Karpas-422 (cell line): ENCODE results near the gene GPC5. TPM values are rescaled to one million over a fixed set of nuclear protein-coding genes. Genes with fewer than 3 reads are reported as not detected.
"Not testable (repeated sequence)": the region's sequence is repeated elsewhere in the genome, so short reads cannot be mapped to it uniquely, and the experiment has no call there.

Experiments used
- DNase-seq: peaks from one replicate; pipeline ENCODE4 v3.0.0-alpha.2; 2015
- H2AFZ ChIP-seq: fragments of 200-600 bp; sonication (generic); 2 replicates; pipeline ENCODE4 v1.6.1; 2014; ENCODE audit warnings: antibody characterized with exemption, low read length, mixed read lengths
- H3K27ac ChIP-seq: fragments of 200-600 bp; sonication (generic); 2 replicates; pipeline ENCODE4 v1.5.1; 2014; ENCODE audit warnings: mild to moderate bottlenecking, low read length, moderate library complexity
- H3K27me3 ChIP-seq: fragments of 200-600 bp; sonication (generic); 2 replicates; pipeline ENCODE4 v1.6.1; 2014; ENCODE audit warnings: low read length, mixed read lengths
- H3K36me3 ChIP-seq: fragments of 200-600 bp; sonication (generic); 2 replicates; pipeline ENCODE4 v1.6.1; 2014; ENCODE audit warnings: low read length, mixed read lengths; ENCODE audit not compliant: insufficient read depth
- H3K4me1 ChIP-seq: fragments of 200-600 bp; sonication (generic); 2 replicates; pipeline ENCODE4 v1.6.1; 2014; ENCODE audit warnings: mild to moderate bottlenecking, low read length, mixed read lengths
- H3K4me2 ChIP-seq: fragments of 200-600 bp; sonication (generic); 2 replicates; pipeline ENCODE4 v1.6.1; 2014; ENCODE audit warnings: low read length, low read depth, mild to moderate bottlenecking; ENCODE audit not compliant: poor library complexity, severe bottlenecking
- H3K4me3 ChIP-seq: fragments of 200-600 bp; sonication (generic); 2 replicates; pipeline ENCODE4 v1.5.1; 2014; ENCODE audit warnings: mild to moderate bottlenecking, antibody characterized with exemption, low read length, mixed read lengths
- H3K79me2 ChIP-seq: fragments of 200-600 bp; sonication (generic); 2 replicates; pipeline ENCODE4 v1.6.1; 2014; ENCODE audit warnings: mild to moderate bottlenecking, low read length, mixed read lengths
- H3K9ac ChIP-seq: fragments of 200-600 bp; sonication (generic); 2 replicates; pipeline ENCODE4 v1.6.0; 2014; ENCODE audit warnings: low read length
- H3K9me2 ChIP-seq: fragments of 200-600 bp; sonication (generic), shearing (Covaris generic); replicated peaks from 2 replicates; pipeline ENCODE4 v1.6.0; 2014; ENCODE audit warnings: mild to moderate bottlenecking, low read length, moderate library complexity; ENCODE audit not compliant: insufficient read depth
- H3K9me3 ChIP-seq: fragments of 300-700, 200-600 bp; sonication (generic); 2 replicates; pipeline ENCODE4 v1.6.1; 2014; ENCODE audit warnings: low read length, mixed read lengths
- H4K20me1 ChIP-seq: fragments of 200-600 bp; sonication (generic); 2 replicates; pipeline ENCODE4 v1.6.1; 2014; ENCODE audit warnings: mild to moderate bottlenecking, antibody characterized with exemption, low read length, low read depth; ENCODE audit not compliant: insufficient read depth
- total RNA-seq: library from RNA; depleted of rRNA; stranded (reverse); fragments of >200 nt; shearing (Covaris generic); gene quantifications from 2 replicates; pipeline ENCODE4 v1.2.3, GENCODE V29; 2014; ENCODE audit warnings: low replicate concordance

Gene GPC5
- total RNA-seq, 1 experiment from 2014 or later: not detected

DNA sequence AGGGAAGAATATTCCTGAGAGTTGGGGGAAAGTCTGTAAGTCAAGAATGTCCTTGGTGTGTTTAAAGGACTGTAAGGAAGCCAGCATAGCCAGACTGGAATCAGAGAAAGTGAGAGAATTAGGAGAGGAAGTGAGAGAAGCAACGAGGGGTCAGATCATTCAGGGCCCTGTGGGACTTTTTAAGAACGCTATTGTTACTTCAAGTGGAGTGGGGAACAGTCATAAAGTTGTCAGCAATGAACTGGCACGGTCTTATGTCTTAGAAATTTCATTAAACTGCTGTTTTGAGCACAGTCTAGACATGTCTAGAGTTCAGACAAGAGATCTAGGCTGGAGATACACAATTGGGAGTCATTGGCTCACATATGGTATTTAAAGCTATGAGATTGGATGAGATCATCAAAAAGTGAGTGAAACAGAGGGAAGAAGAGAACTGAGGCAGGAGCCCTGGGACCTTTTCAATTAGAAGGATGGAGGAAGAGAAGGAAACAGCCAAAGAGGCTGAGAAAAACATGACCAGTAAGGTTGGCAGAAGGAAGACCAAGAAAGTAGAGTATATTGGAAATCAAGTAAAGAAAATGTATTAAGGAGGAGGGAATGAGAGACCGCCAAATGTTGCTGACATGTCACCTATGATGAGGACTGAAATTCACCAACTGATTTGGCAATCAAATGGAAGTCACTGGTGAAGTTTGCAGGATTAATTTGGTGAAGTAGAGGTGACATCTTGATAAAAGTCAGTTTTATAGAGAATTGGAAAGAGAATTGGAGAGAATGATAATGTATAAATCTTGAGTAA lies 263.5 kb downstream of the GPC5 start:
- Histone ChIP-seq H3K27me3 (no peaks in the 10 kb centered on the region), H3K9ac (no peak overlapping the region), H3K9me2 (no peaks in the 10 kb centered on the region), H3K4me2 (no peak overlapping the region), H3K9me3 (no peaks in the 10 kb centered on the region), H3K4me1 (no peaks in the 10 kb centered on the region), H2AFZ (no peak overlapping the region), H3K79me2 (no peaks in the 10 kb centered on the region), H3K27ac (no peak overlapping the region), H3K36me3 (no peaks in the 10 kb centered on the region), H3K4me3 (no peak overlapping the region), H4K20me1 (no peaks in the 10 kb centered on the region)
- no peak for DNase-seq

DNA sequence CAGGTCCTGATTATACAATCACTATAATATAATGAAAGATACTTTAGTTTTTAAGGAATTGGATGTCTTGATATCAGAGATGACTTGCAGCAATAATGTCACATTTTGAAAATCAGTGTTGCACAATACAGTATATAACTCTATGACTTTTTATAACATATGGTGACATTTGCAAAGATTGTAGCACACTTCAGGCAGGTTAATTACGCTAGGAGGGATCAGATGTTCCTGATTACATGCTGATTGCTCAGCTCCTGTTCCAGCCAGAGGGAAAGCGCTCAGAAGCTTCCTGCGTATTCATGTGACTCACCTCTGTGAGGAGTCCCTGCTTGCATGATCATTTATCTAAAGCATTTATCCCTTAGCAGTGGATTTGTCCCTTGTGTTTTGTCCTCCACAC lies 265.6 kb downstream of the GPC5 start:
- Histone ChIP-seq H4K20me1 (no peaks in the 10 kb centered on the region), H3K9me2 (no peaks in the 10 kb centered on the region), H3K9ac (no peak overlapping the region), H3K36me3 (no peaks in the 10 kb centered on the region), H3K4me1 (no peaks in the 10 kb centered on the region), H3K9me3 (no peaks in the 10 kb centered on the region), H3K79me2 (no peaks in the 10 kb centered on the region), H3K27ac (no peak overlapping the region), H3K4me3 (no peak overlapping the region), H2AFZ (no peak overlapping the region), H3K27me3 (no peaks in the 10 kb centered on the region), H3K4me2 (no peak overlapping the region)
- no peak for DNase-seq

DNA sequence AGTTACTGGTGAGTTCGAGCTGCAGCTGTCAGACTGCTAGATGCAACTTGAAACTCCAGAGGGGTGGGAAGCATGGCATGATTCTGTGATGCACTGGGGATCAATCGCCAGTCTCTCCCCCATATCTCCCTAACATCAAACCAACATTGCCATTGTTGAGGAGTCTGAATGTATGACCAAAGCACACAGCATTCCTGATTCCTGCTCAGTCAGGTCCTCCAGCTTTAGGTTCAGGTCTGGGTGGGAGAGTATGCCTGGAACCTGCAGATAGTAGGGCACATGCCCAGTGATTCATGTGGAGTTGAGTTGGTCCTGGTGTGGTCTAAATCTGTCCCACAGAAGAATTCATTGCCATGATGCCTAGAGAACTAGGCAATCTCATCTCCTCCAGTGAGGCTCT lies 269.1 kb downstream of the GPC5 start:
- Histone ChIP-seq H3K9me3 (no peaks in the 10 kb centered on the region), H3K4me1 (no peaks in the 10 kb centered on the region), H3K79me2 (no peaks in the 10 kb centered on the region), H3K9ac (no peak overlapping the region), H4K20me1 (no peaks in the 10 kb centered on the region), H3K9me2 (no peaks in the 10 kb centered on the region; the same call in 1 of the 2 replicates), H3K27me3 (no peaks in the 10 kb centered on the region), H3K4me3 (no peak overlapping the region), H2AFZ (no peak overlapping the region), H3K4me2 (no peak overlapping the region), H3K27ac (no peak overlapping the region), H3K36me3 (no peaks in the 10 kb centered on the region)
- DNase-seq: no peak

DNA sequence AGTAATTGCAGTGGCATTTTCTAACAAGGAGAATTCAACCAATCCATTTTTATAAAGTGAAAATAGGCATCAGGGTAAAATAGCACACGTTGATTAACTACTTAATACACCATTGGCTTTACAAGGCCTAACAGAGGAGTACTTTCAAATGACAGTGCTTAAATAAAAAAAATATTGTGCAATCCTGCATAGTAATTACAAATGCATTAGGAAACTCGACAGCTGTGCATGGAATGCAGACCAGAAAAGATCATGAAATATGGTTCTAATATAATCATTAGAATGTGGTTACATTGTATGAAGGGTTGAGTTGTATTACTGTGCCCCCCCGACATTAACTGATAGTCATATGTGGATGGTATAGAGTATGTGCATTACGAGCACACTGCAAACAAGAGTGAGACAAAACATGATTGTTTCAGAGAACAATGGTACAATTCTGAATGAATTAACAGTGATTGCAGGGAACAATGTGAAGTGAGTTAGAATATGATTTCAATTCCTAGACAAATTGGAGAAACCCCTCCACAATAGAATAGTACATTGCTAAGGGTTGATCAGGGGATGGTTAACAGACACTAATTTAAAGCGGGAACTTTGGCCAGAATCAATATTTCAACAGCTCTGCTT lies 270.6 kb downstream of the GPC5 start:
- Histone ChIP-seq H3K9me3 (no peaks in the 10 kb centered on the region), H3K4me2 (no peak overlapping the region), H3K4me1 (no peaks in the 10 kb centered on the region), H3K9ac (no peak overlapping the region), H3K79me2 (no peaks in the 10 kb centered on the region), H3K36me3 (no peaks in the 10 kb centered on the region), H2AFZ (no peak overlapping the region), H3K4me3 (no peak overlapping the region), H3K9me2 (no peaks in the 10 kb centered on the region; the same call in 1 of the 2 replicates), H3K27ac (no peak overlapping the region), H4K20me1 (no peaks in the 10 kb centered on the region), H3K27me3 (no peaks in the 10 kb centered on the region)
- DNase-seq: no peak

DNA sequence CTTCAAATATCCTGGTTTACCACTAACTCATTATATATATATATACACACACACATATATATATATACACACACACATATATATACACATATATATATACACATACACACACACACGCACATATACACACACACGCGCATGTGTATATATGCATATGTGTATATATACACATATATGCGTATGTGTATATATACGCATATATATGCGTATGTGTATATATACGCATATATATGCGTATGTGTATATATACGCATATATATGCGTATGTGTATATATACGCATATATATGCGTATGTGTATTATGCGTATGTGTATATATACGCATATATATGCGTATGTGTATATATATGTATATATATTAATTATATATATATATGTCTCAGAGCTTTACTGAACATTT lies 275.9 kb downstream of the GPC5 start:
- DNase-seq, H3K4me2 ChIP-seq, H3K9me2 ChIP-seq, H3K27ac ChIP-seq, H2AFZ ChIP-seq, H3K4me3 ChIP-seq, H3K79me2 ChIP-seq, H4K20me1 ChIP-seq, H3K4me1 ChIP-seq, H3K36me3 ChIP-seq, H3K9ac ChIP-seq, H3K9me3 ChIP-seq, H3K27me3 ChIP-seq: not testable (repeated sequence)

DNA sequence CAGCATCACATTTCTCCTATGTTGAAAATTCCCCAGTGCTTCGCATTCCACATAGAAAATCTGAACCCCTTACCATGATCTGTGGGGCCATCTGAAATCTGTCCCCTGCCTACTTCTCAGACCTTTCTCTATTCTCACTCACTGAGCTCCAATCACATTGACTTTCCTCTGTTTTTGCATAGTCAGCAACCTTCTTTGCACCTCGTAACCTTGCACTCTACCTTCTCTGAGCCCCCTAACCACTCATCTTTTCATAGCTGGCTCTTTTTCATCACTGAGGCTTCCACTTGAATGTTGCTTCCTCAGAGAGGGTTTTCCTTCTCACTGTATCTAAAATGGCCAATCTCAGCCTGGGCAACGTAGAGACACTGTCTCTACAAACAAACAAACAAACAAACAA lies 286.3 kb downstream of the GPC5 start:
- H3K4me2 ChIP-seq: no peak overlapping the region
- no peak overlapping the region for H3K27ac ChIP-seq
- no peaks in the 10 kb centered on the region for H3K36me3 ChIP-seq
- 0 out of 2 replicates have a peak, but pooled peaks cover 3% of the 10 kb centered on the region for H3K9me3 ChIP-seq
- H4K20me1 ChIP-seq: no peaks in the 10 kb centered on the region
- no peak for DNase-seq
- H3K9ac ChIP-seq: no peak overlapping the region
- no peaks in the 10 kb centered on the region for H3K79me2 ChIP-seq
- no peak overlapping the region for H2AFZ ChIP-seq
- no peak overlapping the region for H3K4me3 ChIP-seq
- no peaks in the 10 kb centered on the region for H3K27me3 ChIP-seq
- H3K9me2 ChIP-seq: no peaks in the 10 kb centered on the region
- H3K4me1 ChIP-seq: no peaks in the 10 kb centered on the region

DNA sequence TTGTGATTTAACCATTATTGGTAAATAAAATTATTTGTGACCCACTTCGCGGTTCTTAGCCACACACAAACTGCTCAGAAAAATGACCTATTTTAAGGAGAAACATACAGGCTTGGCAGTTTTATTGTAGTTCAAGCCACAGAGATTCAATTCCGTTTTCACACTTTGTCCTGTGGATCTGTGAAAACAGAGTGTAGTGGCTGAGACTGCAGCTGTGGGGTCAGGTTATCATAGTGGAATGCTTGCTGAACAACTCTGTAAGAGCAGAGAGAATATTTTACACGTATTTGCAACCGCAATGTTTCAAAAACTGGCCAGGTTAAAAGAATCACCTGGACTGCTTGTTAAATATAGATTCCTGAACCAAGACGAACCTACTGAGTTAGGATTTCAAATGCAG lies 292.5 kb downstream of the GPC5 start:
- Histone ChIP-seq H3K27me3 (no peaks in the 10 kb centered on the region), H2AFZ (no peak overlapping the region), H3K4me3 (no peak overlapping the region), H3K27ac (no peak overlapping the region), H3K36me3 (no peaks in the 10 kb centered on the region), H4K20me1 (no peaks in the 10 kb centered on the region), H3K79me2 (no peaks in the 10 kb centered on the region), H3K9ac (no peak overlapping the region), H3K9me3 (no peaks in the 10 kb centered on the region), H3K9me2 (no peaks in the 10 kb centered on the region), H3K4me1 (no peaks in the 10 kb centered on the region), H3K4me2 (no peak overlapping the region)
- DNase-seq: no peak

DNA sequence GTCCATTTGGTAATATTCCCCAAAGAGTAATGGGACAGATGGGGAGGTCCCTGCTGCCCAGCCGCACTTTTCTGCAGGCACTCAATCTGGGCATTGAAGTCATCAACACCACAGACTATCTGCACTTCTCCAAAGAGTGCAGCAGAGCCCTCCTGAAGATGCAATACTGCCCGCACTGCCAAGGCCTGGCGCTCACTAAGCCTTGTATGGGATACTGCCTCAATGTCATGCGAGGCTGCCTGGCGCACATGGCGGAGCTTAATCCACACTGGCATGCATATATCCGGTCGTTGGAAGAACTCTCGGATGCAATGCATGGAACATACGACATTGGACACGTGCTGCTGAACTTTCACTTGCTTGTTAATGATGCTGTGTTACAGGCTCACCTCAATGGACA lies 295.0 kb downstream of the GPC5 start:
- H3K9ac ChIP-seq: no peak overlapping the region
- no peak overlapping the region for H3K4me2 ChIP-seq
- no peaks in the 10 kb centered on the region for H3K36me3 ChIP-seq
- no peaks in the 10 kb centered on the region for H3K9me2 ChIP-seq
- H4K20me1 ChIP-seq: no peaks in the 10 kb centered on the region
- H3K27me3 ChIP-seq: no peaks in the 10 kb centered on the region
- H3K4me3 ChIP-seq: no peak overlapping the region
- no peaks in the 10 kb centered on the region for H3K9me3 ChIP-seq
- no peaks in the 10 kb centered on the region for H3K4me1 ChIP-seq
- no peak for DNase-seq
- H3K79me2 ChIP-seq: no peaks in the 10 kb centered on the region
- no peak overlapping the region for H2AFZ ChIP-seq
- no peak overlapping the region for H3K27ac ChIP-seq
